ENCODE measurements around the gene DIP2B.

Gene DIP2B

DNA sequence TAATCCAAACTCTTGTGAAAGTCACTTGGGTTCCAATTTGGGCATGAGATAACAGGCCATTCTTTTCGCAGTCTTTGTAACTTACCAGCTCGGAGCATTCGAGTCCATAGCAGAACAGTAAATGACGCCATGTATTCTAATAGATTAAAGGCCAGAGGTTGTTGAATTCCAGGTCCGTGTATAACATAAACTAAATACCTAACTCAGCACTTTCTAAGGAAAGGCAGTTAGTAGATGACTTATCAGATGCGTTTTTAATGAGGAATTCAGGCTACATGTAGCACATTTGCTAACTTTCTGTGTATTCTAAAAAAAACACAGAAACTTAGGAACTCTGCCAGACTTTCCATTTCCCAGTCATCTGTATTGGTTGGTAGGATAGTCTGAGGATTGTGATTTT is 206.3 kb downstream of the DIP2B start:
- Histone ChIP-seq H3K36me3 (replicated peaks; ENCODE audit: low read depth, low read length) (peaks cover 20% of the 10 kb centered on the region), H3K79me2 (ENCODE audit: low read length) (no peaks in the 10 kb centered on the region), H2AFZ (ENCODE audit: low read depth, low read length) (no peak overlapping the region)

DNA sequence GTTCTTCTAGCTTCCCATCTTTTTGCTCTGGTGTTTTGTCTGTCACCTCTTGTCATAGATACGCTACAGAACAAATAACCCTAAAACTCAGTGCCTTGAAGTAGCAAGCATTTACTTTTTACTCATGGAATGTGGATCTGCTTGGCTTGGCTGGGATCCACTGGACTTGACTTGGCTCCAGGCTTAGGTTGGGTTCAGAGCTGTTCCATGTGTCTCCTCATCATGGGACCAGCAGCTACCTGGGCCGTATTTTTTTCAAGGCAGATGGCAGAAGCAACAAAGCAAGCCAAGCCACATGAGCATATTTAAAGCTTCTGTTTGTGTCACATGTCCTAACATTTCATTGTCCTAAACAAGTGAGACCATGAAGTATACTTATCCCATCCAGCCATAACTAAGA is 210.4 kb downstream of the DIP2B start:
- peaks cover 23% of the 10 kb centered on the region for H3K36me3 ChIP-seq (replicated peaks; ENCODE audit: low read depth, low read length)
- no peak overlapping the region for H2AFZ ChIP-seq (ENCODE audit: low read depth, low read length)
- no peak for TF ChIP-seq EZH2phosphoT487 (IDR thresholded peaks at IDR 0.05; ENCODE audit: low read depth)
- TF ChIP-seq, protein P1, sequence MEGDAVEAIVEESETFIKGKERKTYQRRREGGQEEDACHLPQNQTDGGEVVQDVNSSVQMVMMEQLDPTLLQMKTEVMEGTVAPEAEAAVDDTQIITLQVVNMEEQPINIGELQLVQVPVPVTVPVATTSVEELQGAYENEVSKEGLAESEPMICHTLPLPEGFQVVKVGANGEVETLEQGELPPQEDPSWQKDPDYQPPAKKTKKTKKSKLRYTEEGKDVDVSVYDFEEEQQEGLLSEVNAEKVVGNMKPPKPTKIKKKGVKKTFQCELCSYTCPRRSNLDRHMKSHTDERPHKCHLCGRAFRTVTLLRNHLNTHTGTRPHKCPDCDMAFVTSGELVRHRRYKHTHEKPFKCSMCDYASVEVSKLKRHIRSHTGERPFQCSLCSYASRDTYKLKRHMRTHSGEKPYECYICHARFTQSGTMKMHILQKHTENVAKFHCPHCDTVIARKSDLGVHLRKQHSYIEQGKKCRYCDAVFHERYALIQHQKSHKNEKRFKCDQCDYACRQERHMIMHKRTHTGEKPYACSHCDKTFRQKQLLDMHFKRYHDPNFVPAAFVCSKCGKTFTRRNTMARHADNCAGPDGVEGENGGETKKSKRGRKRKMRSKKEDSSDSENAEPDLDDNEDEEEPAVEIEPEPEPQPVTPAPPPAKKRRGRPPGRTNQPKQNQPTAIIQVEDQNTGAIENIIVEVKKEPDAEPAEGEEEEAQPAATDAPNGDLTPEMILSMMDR (IDR thresholded peaks at IDR 0.05; ENCODE audit: low read depth, low read length), result no peak

More for the DNA sequence above, 206.3 kb downstream of the DIP2B start:
- H4K20me1 ChIP-seq (ENCODE audit: insufficient read depth, low read length), result no peaks in the 10 kb centered on the region
- no peaks in the 10 kb centered on the region for H3K4me1 ChIP-seq (ENCODE audit: low read length)
- no peak overlapping the region for H3K9ac ChIP-seq (ENCODE audit: low read length)
- H3K27me3 ChIP-seq (ENCODE audit: low read depth, low read length), result no peaks in the 10 kb centered on the region
- H3K9me3 ChIP-seq (ENCODE audit: insufficient read depth, low read length), result no peaks in the 10 kb centered on the region
- TF ChIP-seq, protein P1 (IDR thresholded peaks at IDR 0.05; ENCODE audit: low read depth, low read length), result no peak
- no peak for TF ChIP-seq EZH2phosphoT487 (IDR thresholded peaks at IDR 0.05; ENCODE audit: low read depth)
- H3K27ac ChIP-seq (ENCODE audit: low read length), result no peak overlapping the region
- no peak overlapping the region for H3K4me2 ChIP-seq (ENCODE audit: low read length)
- H3K4me3 ChIP-seq (ENCODE audit: low read length), result no peak overlapping the region

GRCh38 chr12:50718760-50719159 is 214.0 kb downstream of the DIP2B start:
- Histone ChIP-seq H4K20me1 (ENCODE audit: insufficient read depth, low read length) (no peaks in the 10 kb centered on the region), H3K4me2 (ENCODE audit: low read length) (no peak overlapping the region), H3K27ac (ENCODE audit: low read length) (no peak overlapping the region), H3K27me3 (ENCODE audit: low read depth, low read length) (no peaks in the 10 kb centered on the region), H3K9me3 (ENCODE audit: insufficient read depth, low read length) (no peaks in the 10 kb centered on the region), H3K9ac (ENCODE audit: low read length) (no peak overlapping the region), H3K79me2 (ENCODE audit: low read length) (no peaks in the 10 kb centered on the region), H3K4me1 (ENCODE audit: low read length) (no peaks in the 10 kb centered on the region), H3K4me3 (ENCODE audit: low read length) (no peak overlapping the region), H2AFZ (ENCODE audit: low read depth, low read length) (no peak overlapping the region), H3K36me3 (replicated peaks; ENCODE audit: low read depth, low read length) (peaks cover 15% of the 10 kb centered on the region)
- TF ChIP-seq EZH2phosphoT487 (IDR thresholded peaks at IDR 0.05; ENCODE audit: low read depth), result no peak
- TF ChIP-seq, protein P1 (IDR thresholded peaks at IDR 0.05; ENCODE audit: low read depth, low read length), result no peak

More for the DNA sequence above, 210.4 kb downstream of the DIP2B start:
- H3K4me1 ChIP-seq (ENCODE audit: low read length), result no peaks in the 10 kb centered on the region
- H3K9ac ChIP-seq (ENCODE audit: low read length), result no peak overlapping the region
- no peak overlapping the region for H3K4me3 ChIP-seq (ENCODE audit: low read length)
- H4K20me1 ChIP-seq (ENCODE audit: insufficient read depth, low read length), result no peaks in the 10 kb centered on the region
- no peak overlapping the region for H3K4me2 ChIP-seq (ENCODE audit: low read length)
- H3K27ac ChIP-seq (ENCODE audit: low read length), result no peak overlapping the region
- H3K27me3 ChIP-seq (ENCODE audit: low read depth, low read length), result no peaks in the 10 kb centered on the region
- H3K79me2 ChIP-seq (ENCODE audit: low read length), result no peaks in the 10 kb centered on the region
- no peaks in the 10 kb centered on the region for H3K9me3 ChIP-seq (ENCODE audit: insufficient read depth, low read length)

- Histone ChIP-seq H3K4me2 (ENCODE audit: low read length) (no peak overlapping the region), H3K79me2 (ENCODE audit: low read length) (no peaks in the 10 kb centered on the region), H3K27me3 (ENCODE audit: low read depth, low read length) (no peaks in the 10 kb centered on the region), H2AFZ (ENCODE audit: low read depth, low read length) (no peak overlapping the region), H3K36me3 (replicated peaks; ENCODE audit: low read depth, low read length) (peaks cover 16% of the 10 kb centered on the region), H4K20me1 (ENCODE audit: insufficient read depth, low read length) (no peaks in the 10 kb centered on the region), H3K27ac (ENCODE audit: low read length) (no peak overlapping the region), H3K4me3 (ENCODE audit: low read length) (no peak overlapping the region), H3K9me3 (ENCODE audit: insufficient read depth, low read length) (no peaks in the 10 kb centered on the region), H3K4me1 (ENCODE audit: low read length) (no peaks in the 10 kb centered on the region), H3K9ac (ENCODE audit: low read length) (no peak overlapping the region)
- TF ChIP-seq, protein P1 (IDR thresholded peaks at IDR 0.05; ENCODE audit: low read depth, low read length), result no peak
- TF ChIP-seq EZH2phosphoT487 (IDR thresholded peaks at IDR 0.05; ENCODE audit: low read depth), result no peak
Observed at GRCh38 chr12:50720085-50720484, 215.3 kb downstream of the DIP2B start.

Measured in OCI-LY3 (cell line).